HCT116 (cell line): ENCODE results near the gene MOB3A. TPM values are rescaled to one million over a fixed set of nuclear protein-coding genes. Genes with fewer than 3 reads are reported as not detected.

Source experiments
- ATAC-seq: fragments of 200-7000 bp; cut with Tn5 transposase; 2 replicates; pipeline ENCODE4 v1.9.1; 2020; ENCODE audit warnings: mild to moderate bottlenecking, moderate library complexity
- BruUV-seq: library from RNA; stranded (reverse); fragments of 400-500 nt; replicated peaks from 2 replicates; lab custom pipeline; 2021; lab: Mats Ljungman, UMichigan
- CTCF ChIA-PET: fragments of 300-600 bp; sonication (Branson Sonifier 250); formaldehyde crosslinking; loops from one replicate; lab custom pipeline; 2021; ENCODE audit warnings: antibody characterized with exemption; lab: Charles Lee
- POLR2A ChIA-PET: fragments of 300-600, 350-600 bp; sonication (Branson Sonifier 250); formaldehyde crosslinking; loops from one replicate; lab custom pipeline; 2021; ENCODE audit warnings: antibody characterized with exemption; lab: Charles Lee
- RAD21 ChIA-PET, 2 experiments: fragments of 300-600 bp; sonication (Branson Sonifier 250); formaldehyde crosslinking; loops; one replicate each; lab custom pipeline; 2023; ENCODE audit warnings: low total read pairs in 2 of 2; ENCODE audit not compliant: uncharacterized antibody in 2 of 2, unreplicated experiment in 2 of 2, low non-redundant PET in 1 of 2; lab: Charles Lee
- DNase-seq: peaks from one replicate; pipeline ENCODE4 v3.0.0-alpha.2; 2010; ENCODE audit warnings: low read depth, low spot score
- H2AFZ ChIP-seq: fragments of 200-600 bp; shearing (Covaris generic), sonication (generic); 2 replicates; pipeline ENCODE4 v1.6.1; 2017; ENCODE audit warnings: low read depth, mixed run types, mixed read lengths, antibody characterized with exemption, low read length; ENCODE audit not compliant: poor library complexity, severe bottlenecking
- H3K27ac ChIP-seq: 2 replicates; pipeline ENCODE4 v1.5.1; 2012; ENCODE audit warnings: low read depth, low read length
- H3K27me3 ChIP-seq: fragments of 200-600 bp; sonication (generic); 2 replicates; pipeline ENCODE4 v1.6.1; 2016; ENCODE audit warnings: mixed run types, low read length, mixed read lengths; ENCODE audit not compliant: insufficient read depth
- H3K36me3 ChIP-seq, 2 experiments: fragments of 200-500 bp in 1 of 2; fragments of 200-600 bp in 1 of 2; sonication (Bioruptor generic) in 1 of 2; sonication (generic) in 1 of 2; 2 replicates each; pipeline versions ENCODE4 v1.5.1 to v1.6.1; 2014 to 2016; ENCODE audit warnings: low read length in 2 of 2, inconsistent platforms in 1 of 2, mixed read lengths in 1 of 2, mixed run types in 1 of 2; ENCODE audit not compliant: insufficient read depth in 2 of 2, control insufficient read depth in 1 of 2
- H3K4me1 ChIP-seq, 2 experiments: fragments of 200-600 bp in 1 of 2; sonication (generic) in 1 of 2; 2 replicates each; pipeline versions ENCODE4 v1.5.1 to v1.6.1; 2012 to 2017; ENCODE audit warnings: low read length in 2 of 2, inconsistent platforms in 1 of 2, mild to moderate bottlenecking in 1 of 2, mixed read lengths in 1 of 2, mixed run types in 1 of 2, moderate library complexity in 1 of 2; ENCODE audit not compliant: insufficient read depth in 2 of 2, control insufficient read depth in 1 of 2
- H3K4me2 ChIP-seq: fragments of 200-600 bp; sonication (generic); 2 replicates; pipeline ENCODE4 v1.6.1; 2017; ENCODE audit warnings: mixed run types, low read length, mixed read lengths
- H3K4me3 ChIP-seq, 2 experiments: fragments of 200-600 bp in 1 of 2; sonication (generic) in 1 of 2; replicated peaks in 1 of 2; 2 replicates each; pipeline ENCODE4 v1.5.1; 2011 to 2016; ENCODE audit warnings: low read length in 2 of 2, control low read depth in 1 of 2, low read depth in 1 of 2, mild to moderate bottlenecking in 1 of 2, mixed read lengths in 1 of 2, mixed run types in 1 of 2
- H3K79me2 ChIP-seq: fragments of 200-600 bp; sonication (generic); 2 replicates; pipeline ENCODE4 v1.6.1; 2017; ENCODE audit warnings: mild to moderate bottlenecking, mixed run types, low read length, moderate library complexity, mixed read lengths; ENCODE audit not compliant: insufficient read depth
- H3K9ac ChIP-seq: fragments of 200-600 bp; sonication (generic); 2 replicates; pipeline ENCODE4 v1.6.1; 2016; ENCODE audit warnings: low read length, mixed read lengths
- H3K9me2 ChIP-seq: fragments of 200-600 bp; sonication (generic), shearing (Covaris generic); 2 replicates; pipeline ENCODE4 v1.6.1; 2017; ENCODE audit warnings: mixed run types, mild to moderate bottlenecking, moderate library complexity; ENCODE audit not compliant: insufficient read depth
- H3K9me3 ChIP-seq, 2 experiments: fragments of 200-500 bp in 1 of 2; fragments of 200-600 bp in 1 of 2; sonication (Bioruptor generic) in 1 of 2; sonication (generic) in 1 of 2; 2 replicates each; pipeline ENCODE4 v1.6.1; 2014 to 2017; ENCODE audit warnings: low read length in 2 of 2, mixed read lengths in 2 of 2, inconsistent platforms in 1 of 2, low read depth in 1 of 2, mild to moderate bottlenecking in 1 of 2, mixed run types in 1 of 2, moderate library complexity in 1 of 2; ENCODE audit not compliant: control insufficient read depth in 1 of 2, insufficient read depth in 1 of 2
- H4K20me1 ChIP-seq: fragments of 200-600 bp; sonication (generic), shearing (Covaris generic); 2 replicates; pipeline ENCODE4 v1.6.1; 2017; ENCODE audit warnings: mixed run types, mild to moderate bottlenecking, moderate library complexity; ENCODE audit not compliant: insufficient read depth
- CBX3 ChIP-seq: IDR thresholded peaks from 2 replicates; pipeline ENCODE4 v1.6.1; 2012; ENCODE audit warnings: low read depth
- EZH2 ChIP-seq: fragments of 200-600 bp; sonication (generic); IDR thresholded peaks from 2 replicates; pipeline ENCODE4 v1.6.1; 2017; ENCODE audit warnings: antibody characterized with exemption, mixed run types
- POLR2AphosphoS5 ChIP-seq: IDR thresholded peaks from 2 replicates; pipeline ENCODE4 v1.6.1; 2011; ENCODE audit warnings: mild to moderate bottlenecking, low read depth, low read length, moderate library complexity
- RAD21 ChIP-seq: IDR thresholded peaks from 2 replicates; pipeline ENCODE4 v1.6.1; 2012; ENCODE audit warnings: low read depth, mild to moderate bottlenecking
- SRF ChIP-seq: IDR thresholded peaks from 2 replicates; pipeline ENCODE4 v1.6.1; 2012; ENCODE audit warnings: low read depth
- YY1 ChIP-seq: IDR thresholded peaks from 2 replicates; pipeline ENCODE4 v1.6.1; 2011; ENCODE audit warnings: low read length, low read depth, moderate library complexity, mild to moderate bottlenecking; ENCODE audit not compliant: insufficient replicate concordance; ENCODE audit errors: extremely low read depth
- intact Hi-C: fragments of 100-400 bp; cut with micrococcal nuclease; formaldehyde crosslinking; loops from 2 replicates; pipeline ENCODE4 v1.10.0; 2022
- total RNA-seq: library from RNA; stranded (reverse); gene quantifications from one replicate; pipeline ENCODE4 v1.2.1, GENCODE V29; 2021; ENCODE audit not compliant: unreplicated experiment

Gene MOB3A
- total RNA-seq, 1 experiment from 2014 or later, result 32.1 TPM

DNA sequence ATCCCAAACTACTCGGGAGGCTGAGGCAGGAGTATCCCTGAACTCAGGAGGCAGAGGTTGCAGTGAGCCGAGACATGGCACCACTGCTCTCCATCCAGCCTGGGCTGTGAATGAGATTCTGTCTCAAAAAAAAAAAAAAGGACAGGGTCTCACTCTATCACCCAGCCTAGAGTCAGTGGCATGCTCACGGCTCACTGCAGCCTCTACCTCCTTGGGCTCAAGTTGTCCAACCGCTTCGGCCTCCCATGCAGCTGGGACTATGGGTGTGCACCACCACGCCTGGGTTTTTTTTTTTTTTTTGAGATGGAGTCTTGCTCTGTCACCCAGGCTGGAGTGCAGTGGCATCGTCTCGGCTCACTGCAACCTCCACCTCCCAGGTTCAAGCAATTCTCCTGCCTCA is 59.7 kb downstream of the MOB3A start:
- Histone ChIP-seq H4K20me1 (no peaks in the 10 kb centered on the region), H3K79me2 (peaks cover 2% of the 10 kb centered on the region; the same call in 1 of the 2 replicates), H3K9me3 (peaks cover 0 to 11% of the 10 kb centered on the region in 2 experiments; a peak in 1 of 4 replicates), H3K9ac (no peak overlapping the region), H3K27me3 (no peaks in the 10 kb centered on the region), H3K9me2 (no peaks in the 10 kb centered on the region), H3K4me2 (no peak overlapping the region), H3K4me3 (no peak overlapping the region), H3K36me3 (peaks cover 14 to 15% of the 10 kb centered on the region in 2 experiments; a peak in 2 of 4 replicates), H2AFZ (no peak overlapping the region), H3K4me1 (peaks cover 36 to 51% of the 10 kb centered on the region in 2 experiments), H3K27ac (no peak overlapping the region)
- no peak for DNase-seq
- ChIA-PET RAD21 (no interaction called here), POLR2A (no interaction called here), CTCF (no interaction called here)
- ATAC-seq, result no peak
- no TSS peak for BruUV-seq
- no peak for TF ChIP-seq POLR2AphosphoS5
- TF ChIP-seq SRF, result no peak
- no peak for TF ChIP-seq RAD21
- intact Hi-C loops, result no loop called here

DNA sequence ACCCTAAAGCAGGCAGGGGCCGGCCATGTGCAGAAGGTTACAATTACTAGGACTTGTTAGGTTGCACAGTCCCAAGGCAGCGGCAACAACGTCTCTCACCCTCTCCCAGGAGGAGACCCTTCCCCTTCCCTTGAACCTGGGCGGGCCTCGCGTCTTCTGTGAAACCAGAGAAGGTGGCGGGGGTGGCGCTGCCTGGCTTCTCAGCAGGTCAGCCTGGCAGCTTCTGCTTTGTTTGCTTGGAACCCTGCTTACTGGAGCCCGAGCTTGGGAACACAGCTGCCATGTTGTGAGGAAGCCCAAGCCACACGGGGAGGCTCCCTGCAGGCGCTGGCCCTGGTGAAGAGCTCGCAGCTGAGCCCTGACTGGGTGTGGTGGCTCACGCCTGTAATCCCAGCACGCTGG is 60.5 kb downstream of the MOB3A start:
- H3K4me2 ChIP-seq, result peak overlapping the region; percentile 85; the same call in 1 of the 2 replicates

More for the DNA sequence above, 60.5 kb downstream of the MOB3A start:
- no peak overlapping the region for H3K9ac ChIP-seq
- ChIA-PET POLR2A (interaction anchor here (0.7 to 2.3 kb wide), 4 partner anchors 11 to 23 kb away, joined by 3 to 12 read pairs (median 6); no protein-coding TSS in a partner anchor), CTCF (interaction anchor here (1.0 kb wide), 2 partner anchors 21 to 34 kb away, joined by 3 read pairs; no protein-coding TSS in a partner anchor), RAD21 (no interaction called here)
- peaks cover 7 to 13% of the 10 kb centered on the region in 2 experiments; a peak in 2 of 4 replicates for H3K36me3 ChIP-seq
- H2AFZ ChIP-seq, result no peak overlapping the region
- DNase-seq, result no peak
- no peaks in the 10 kb centered on the region for H3K9me2 ChIP-seq
- intact Hi-C loops, result no loop called here
- peak overlapping the region; percentile 93 for H3K27ac ChIP-seq
- H3K79me2 ChIP-seq, result no peaks in the 10 kb centered on the region
- ATAC-seq, result no peak
- no TSS peak for BruUV-seq
- peaks cover 0 to 11% of the 10 kb centered on the region in 2 experiments; a peak in 1 of 4 replicates for H3K9me3 ChIP-seq
- TF ChIP-seq YY1, result peak; percentile 83
- TF ChIP-seq EZH2, result no peak
- peak; percentile 86 for TF ChIP-seq CBX3
- no peaks in the 10 kb centered on the region for H4K20me1 ChIP-seq
- no peak overlapping the region for H3K4me3 ChIP-seq
- peaks cover 41 to 55% of the 10 kb centered on the region in 2 experiments for H3K4me1 ChIP-seq
- H3K27me3 ChIP-seq, result no peaks in the 10 kb centered on the region
